Measurements from ENCODE around the gene PLXNA4.

- no peak for TF ChIP-seq CTCF (conservative IDR thresholded peaks at IDR 0.05; ENCODE audit: low read depth, low read length)
- TF ChIP-seq EZH2 (IDR thresholded peaks at IDR 0.05; ENCODE audit: borderline replicate concordance, low read depth, low read length, poor library complexity, severe bottlenecking): no peak
These were observed 2.9 kb downstream of the PLXNA4 start for GRCh38 chr7:132573251-132573955.

Data from A673 (cell line).